Uterus (tissue), 4 donors: Measurements from ENCODE around the gene KCNH8. TPM values are rescaled to one million over a fixed set of nuclear protein-coding genes. Genes with fewer than 3 reads are reported as not detected.

Experiments
- DNase-seq, 2 donors: peaks; one replicate each; pipeline ENCODE4 v3.0.0-alpha.2; 2019 to 2020
- H3K27ac ChIP-seq, 2 donors: fragments of 200-600 bp; sonication (generic); 1 replicate in 1 of 2; 2 replicates in 1 of 2; pipeline ENCODE4 v1.5.1; 2016 to 2018
- H3K27me3 ChIP-seq, 2 donors: fragments of 200-600 bp; sonication (generic); one replicate each; pipeline ENCODE4 v1.5.1; 2018 to 2019; ENCODE audit warnings: control low read depth in 1 of 2
- H3K36me3 ChIP-seq, 2 donors: fragments of 200-600 bp; sonication (generic); one replicate each; pipeline ENCODE4 v1.5.1; 2019; ENCODE audit warnings: control low read depth in 1 of 2
- H3K4me1 ChIP-seq, 2 donors: fragments of 200-600 bp; sonication (generic); one replicate each; pipeline ENCODE4 v1.5.1; 2018 to 2019; ENCODE audit warnings: control low read depth in 1 of 2
- H3K4me3 ChIP-seq, 2 donors: fragments of 200-600 bp; sonication (generic); 1 replicate in 1 of 2; 2 replicates in 1 of 2; pipeline ENCODE4 v1.5.1; 2018 to 2019; ENCODE audit warnings: mild to moderate bottlenecking in 1 of 2
- H3K9me3 ChIP-seq, 2 donors: fragments of 200-600 bp; sonication (generic); one replicate each; pipeline ENCODE4 v1.5.1; 2019; ENCODE audit warnings: control low read depth in 1 of 2
- POLR2A ChIP-seq, 2 donors: fragments of 450-650 bp; IDR thresholded peaks; one replicate each; pipeline ENCODE4 v1.6.1; 2016; ENCODE audit warnings: antibody characterized with exemption in 2 of 2, mild to moderate bottlenecking in 1 of 2, moderate library complexity in 1 of 2
- intact Hi-C: fragments of 100-400 bp; cut with DNase I; formaldehyde crosslinking; loops from one replicate; pipeline ENCODE4 v1.15.1; 2023; ENCODE audit warnings: low total_unique reads
- total RNA-seq, 4 donors: library from RNA; depleted of rRNA in 3 of 4; stranded (reverse); fragments of >200 nt in 3 of 4; gene quantifications; one replicate each; pipeline versions ENCODE4 v1.1.0 to v1.2.4, GENCODE V29; 2014 to 2023
- TF ChIP-seq, protein P1 (sequence below), 4 experiments: fragments of 200-600 bp in 2 of 4; fragments of 450-650 bp in 2 of 4; sonication (generic) in 2 of 4; IDR thresholded peaks; one replicate each; pipeline ENCODE4 v1.5.1; 2016 to 2019; ENCODE audit warnings: antibody characterized with exemption in 4 of 4, mild to moderate bottlenecking in 2 of 4, moderate library complexity in 1 of 4
- donor health status: DM: yes; HTN: yes; CAD: no.

Gene KCNH8
- total RNA-seq, 4 donors from 2014 or later: 0.26 to 1.5 (median 0.49) TPM; not detected in 1

DNA sequence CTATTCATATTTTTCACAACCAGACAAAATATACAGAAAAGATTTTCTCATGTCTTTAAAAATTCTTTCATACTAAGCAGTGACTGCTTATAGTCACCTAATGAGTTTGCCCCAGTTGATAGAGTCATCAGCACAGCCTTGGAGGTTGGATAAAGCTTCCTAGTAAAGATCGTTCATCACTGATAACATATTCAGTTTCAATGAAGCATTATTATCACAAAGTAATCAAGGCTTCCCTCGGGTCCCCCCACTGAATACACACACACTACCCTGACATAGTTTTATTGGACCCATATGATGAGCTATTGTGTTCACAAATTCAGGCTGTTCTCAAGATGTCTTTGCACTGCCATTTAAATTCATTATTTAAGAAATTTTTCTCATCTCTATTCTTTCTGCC lies 297.8 kb downstream of the KCNH8 start:
- DNase-seq: no peak

DNA sequence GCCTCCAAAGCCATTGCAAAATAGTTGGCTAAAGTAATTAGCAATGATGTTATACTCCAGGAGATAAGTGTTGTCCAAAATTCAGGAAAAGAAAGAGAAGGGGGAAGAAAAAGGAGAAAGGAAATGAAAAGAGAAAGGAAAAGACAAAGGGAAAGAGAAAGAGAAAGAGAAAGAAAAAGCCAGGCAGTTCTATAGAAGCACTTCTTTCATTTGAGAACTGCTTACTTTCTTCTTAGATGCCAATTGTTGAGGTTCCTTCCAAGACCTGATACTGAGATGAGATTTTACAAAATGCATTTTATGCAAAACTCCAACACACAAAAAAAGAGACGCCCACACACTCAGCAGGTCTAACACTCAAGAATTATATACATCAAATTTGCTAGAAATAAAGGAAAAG lies 298.4 kb downstream of the KCNH8 start:
- no peaks in the 10 kb centered on the region for H3K4me1 ChIP-seq
- no peak overlapping the region for H3K27ac ChIP-seq
- DNase-seq: no peak
- no peaks in the 10 kb centered on the region for H3K27me3 ChIP-seq
- intact Hi-C loops: no loop called here
- H3K4me3 ChIP-seq: no peak overlapping the region
- TF ChIP-seq, protein P1, sequence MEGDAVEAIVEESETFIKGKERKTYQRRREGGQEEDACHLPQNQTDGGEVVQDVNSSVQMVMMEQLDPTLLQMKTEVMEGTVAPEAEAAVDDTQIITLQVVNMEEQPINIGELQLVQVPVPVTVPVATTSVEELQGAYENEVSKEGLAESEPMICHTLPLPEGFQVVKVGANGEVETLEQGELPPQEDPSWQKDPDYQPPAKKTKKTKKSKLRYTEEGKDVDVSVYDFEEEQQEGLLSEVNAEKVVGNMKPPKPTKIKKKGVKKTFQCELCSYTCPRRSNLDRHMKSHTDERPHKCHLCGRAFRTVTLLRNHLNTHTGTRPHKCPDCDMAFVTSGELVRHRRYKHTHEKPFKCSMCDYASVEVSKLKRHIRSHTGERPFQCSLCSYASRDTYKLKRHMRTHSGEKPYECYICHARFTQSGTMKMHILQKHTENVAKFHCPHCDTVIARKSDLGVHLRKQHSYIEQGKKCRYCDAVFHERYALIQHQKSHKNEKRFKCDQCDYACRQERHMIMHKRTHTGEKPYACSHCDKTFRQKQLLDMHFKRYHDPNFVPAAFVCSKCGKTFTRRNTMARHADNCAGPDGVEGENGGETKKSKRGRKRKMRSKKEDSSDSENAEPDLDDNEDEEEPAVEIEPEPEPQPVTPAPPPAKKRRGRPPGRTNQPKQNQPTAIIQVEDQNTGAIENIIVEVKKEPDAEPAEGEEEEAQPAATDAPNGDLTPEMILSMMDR (IDR thresholded peaks at IDR 0.05): no peak
- no peak for TF ChIP-seq POLR2A (IDR thresholded peaks at IDR 0.05)
- no peaks in the 10 kb centered on the region for H3K9me3 ChIP-seq
- no peaks in the 10 kb centered on the region for H3K36me3 ChIP-seq

More for the DNA sequence above, 297.8 kb downstream of the KCNH8 start:
- intact Hi-C loops: no loop called here
- Histone ChIP-seq H3K27me3 (no peaks in the 10 kb centered on the region), H3K4me3 (no peak overlapping the region), H3K9me3 (no peaks in the 10 kb centered on the region), H3K36me3 (no peaks in the 10 kb centered on the region), H3K4me1 (no peaks in the 10 kb centered on the region), H3K27ac (no peak overlapping the region)
- TF ChIP-seq, protein P1 (IDR thresholded peaks at IDR 0.05): no peak
- TF ChIP-seq POLR2A (IDR thresholded peaks at IDR 0.05): no peak

DNA sequence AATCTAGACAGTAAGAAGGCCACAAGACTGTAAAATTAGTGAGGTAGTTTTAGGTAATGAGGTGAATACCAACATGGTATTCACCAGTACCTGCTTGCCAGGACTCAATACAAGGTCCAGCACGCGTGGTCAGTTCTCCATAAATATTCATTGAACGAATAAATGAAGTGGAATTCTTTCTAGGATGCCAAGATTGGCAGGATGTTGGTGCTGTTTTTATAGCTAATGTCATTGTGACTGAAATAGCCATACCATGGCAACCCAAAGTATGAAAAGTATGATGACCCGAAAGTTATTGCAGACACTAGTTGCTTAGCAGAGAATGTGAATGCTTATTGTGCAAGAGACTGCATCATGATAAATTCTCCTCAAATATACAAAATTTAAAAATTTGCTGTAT lies 307.2 kb downstream of the KCNH8 start:
- Histone ChIP-seq H3K4me3 (no peak overlapping the region), H3K36me3 (no peaks in the 10 kb centered on the region), H3K27ac (no peak overlapping the region), H3K27me3 (no peaks in the 10 kb centered on the region), H3K9me3 (no peaks in the 10 kb centered on the region), H3K4me1 (no peaks in the 10 kb centered on the region)
- intact Hi-C loops: no loop called here
- no peak for TF ChIP-seq POLR2A (IDR thresholded peaks at IDR 0.05)
- TF ChIP-seq, protein P1 (IDR thresholded peaks at IDR 0.05): no peak
- no peak for DNase-seq

DNA sequence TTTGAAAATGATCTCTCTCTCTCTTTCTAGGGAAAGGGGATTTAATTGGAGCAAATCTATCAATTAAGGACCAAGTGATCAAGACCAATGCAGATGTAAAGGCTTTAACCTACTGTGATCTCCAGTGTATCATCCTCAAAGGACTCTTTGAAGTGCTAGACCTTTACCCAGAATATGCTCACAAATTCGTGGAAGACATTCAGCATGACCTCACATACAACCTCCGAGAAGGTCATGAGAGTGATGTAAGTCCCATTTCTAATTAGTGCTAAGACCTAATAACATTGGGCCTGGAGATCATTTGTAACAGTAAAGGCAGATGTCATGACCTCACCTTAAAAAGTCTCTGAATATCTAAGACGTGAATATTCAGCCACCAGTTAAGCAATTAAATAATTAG lies 308.4 kb downstream of the KCNH8 start:
- H3K27ac ChIP-seq: no peak overlapping the region
- H3K4me3 ChIP-seq: no peak overlapping the region
- H3K9me3 ChIP-seq: no peaks in the 10 kb centered on the region
- H3K27me3 ChIP-seq: no peaks in the 10 kb centered on the region
- H3K4me1 ChIP-seq: no peaks in the 10 kb centered on the region
- TF ChIP-seq, protein P1 (IDR thresholded peaks at IDR 0.05): no peak
- TF ChIP-seq POLR2A (IDR thresholded peaks at IDR 0.05): no peak
- intact Hi-C loops: no loop called here
- DNase-seq: no peak
- no peaks in the 10 kb centered on the region for H3K36me3 ChIP-seq

DNA sequence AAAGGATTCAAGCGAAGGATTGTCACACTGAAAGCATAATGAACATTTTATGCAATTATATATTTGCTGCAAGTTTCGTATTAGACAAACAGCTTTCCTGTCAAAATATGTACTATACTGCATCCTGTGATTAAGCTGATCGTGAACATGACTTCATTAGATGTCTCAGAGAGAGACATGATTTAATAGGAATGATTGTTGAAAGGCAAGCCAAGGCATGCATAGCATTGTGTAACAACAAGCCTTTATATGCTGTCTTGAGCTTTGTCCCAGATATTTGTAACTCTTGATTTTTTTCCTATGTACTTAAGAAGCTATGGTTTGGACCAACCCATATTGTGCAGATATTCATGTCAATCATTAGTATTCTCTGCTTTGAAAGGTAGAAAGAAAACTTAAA lies 309.1 kb downstream of the KCNH8 start:
- no peaks in the 10 kb centered on the region for H3K4me1 ChIP-seq
- intact Hi-C loops: no loop called here
- no peak for DNase-seq
- TF ChIP-seq POLR2A (IDR thresholded peaks at IDR 0.05): no peak
- TF ChIP-seq, protein P1 (IDR thresholded peaks at IDR 0.05): no peak
- H3K27ac ChIP-seq: no peak overlapping the region
- no peaks in the 10 kb centered on the region for H3K9me3 ChIP-seq
- H3K36me3 ChIP-seq: no peaks in the 10 kb centered on the region
- H3K4me3 ChIP-seq: no peak overlapping the region
- no peaks in the 10 kb centered on the region for H3K27me3 ChIP-seq
